Frontal cortex (tissue), 4 donors: ENCODE data around the gene SLC44A3. TPM values are rescaled to one million over a fixed set of nuclear protein-coding genes. Genes with fewer than 3 reads are reported as not detected.
"Not testable (repeated sequence)": the region's sequence is repeated elsewhere in the genome, so short reads cannot be mapped to it uniquely, and the experiment has no call there.

ENCODE experiments used
- DNase-seq, 2 donors: peaks; one replicate each; pipeline ENCODE4 v3.0.0; 2012; ENCODE audit warnings: low spot score in 2 of 2
- FAIRE-seq: peaks from 2 replicates; lab custom pipeline; 2012; peaks lifted over from hg19 to GRCh38; lab: Jason Lieb, UNC
- total RNA-seq: library from RNA; depleted of rRNA; stranded (reverse); fragments of >200 nt; gene quantifications from one replicate; pipeline ENCODE4 v1.2.3, GENCODE V29; 2014
- donor health status: control.
- donor health status: control.
- donor health status: control.

The SLC44A3 gene
- total RNA-seq, 1 donor from 2014 or later: 1.2 TPM

GRCh38 chr1:94831641-94832040 is 11.5 kb downstream of the SLC44A3 start:
- DNase-seq (no peak), FAIRE-seq (no peak)

- no peak for DNase-seq
- FAIRE-seq: no peak
These were observed 12.3 kb downstream of the SLC44A3 start for GRCh38 chr1:94832446-94832845.

GRCh38 chr1:94832931-94833585 is 12.9 kb downstream of the SLC44A3 start:
- FAIRE-seq: no peak
- DNase-seq: no peak

DNA sequence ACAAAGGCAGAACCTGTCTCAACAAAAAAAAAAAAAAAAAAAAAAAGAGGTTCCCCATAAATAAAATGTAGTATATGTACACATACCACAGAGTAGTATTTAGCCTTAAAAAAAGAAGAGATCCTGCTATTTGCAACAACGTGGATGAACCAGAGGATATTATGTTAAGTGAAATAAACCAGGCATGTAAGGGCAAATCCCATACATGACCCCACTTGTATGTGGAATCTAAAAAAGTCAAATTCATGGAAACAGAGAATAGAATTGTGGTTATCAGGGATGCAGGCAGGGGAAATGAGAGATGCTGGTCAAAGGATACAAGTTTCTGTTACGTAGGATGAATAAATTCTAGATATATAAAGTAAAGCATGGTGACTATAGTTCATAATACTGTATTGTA is 16.7 kb downstream of the SLC44A3 start:
- FAIRE-seq (no peak), DNase-seq (no peak)

- FAIRE-seq, DNase-seq: not testable (repeated sequence)
These were observed 20.2 kb downstream of the SLC44A3 start for GRCh38 chr1:94840381-94840780.

- no peak for FAIRE-seq
- no peak for DNase-seq
These were observed 20.7 kb downstream of the SLC44A3 start for GRCh38 chr1:94840808-94841207.

DNA sequence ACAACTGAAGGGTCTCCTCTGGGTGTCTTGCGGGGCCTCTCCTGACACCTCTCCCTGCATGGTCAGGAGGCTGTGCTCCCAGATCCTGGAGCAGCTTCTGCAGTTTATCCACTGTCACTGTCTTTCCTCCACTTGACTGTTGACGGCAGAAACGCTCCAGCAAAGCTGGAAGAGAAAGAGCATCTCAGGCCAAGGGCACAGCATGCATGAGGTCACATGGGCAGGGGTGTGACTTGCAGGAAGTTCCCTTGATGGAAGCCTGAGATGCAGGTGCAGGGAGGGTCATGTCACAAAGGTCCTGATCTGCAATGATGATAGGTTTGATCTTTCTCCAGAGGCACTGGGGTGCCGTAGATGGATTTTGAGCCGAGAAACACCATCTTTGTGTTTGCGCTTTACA is 23.3 kb downstream of the SLC44A3 start:
- no peak for FAIRE-seq
- DNase-seq: no peak

DNA sequence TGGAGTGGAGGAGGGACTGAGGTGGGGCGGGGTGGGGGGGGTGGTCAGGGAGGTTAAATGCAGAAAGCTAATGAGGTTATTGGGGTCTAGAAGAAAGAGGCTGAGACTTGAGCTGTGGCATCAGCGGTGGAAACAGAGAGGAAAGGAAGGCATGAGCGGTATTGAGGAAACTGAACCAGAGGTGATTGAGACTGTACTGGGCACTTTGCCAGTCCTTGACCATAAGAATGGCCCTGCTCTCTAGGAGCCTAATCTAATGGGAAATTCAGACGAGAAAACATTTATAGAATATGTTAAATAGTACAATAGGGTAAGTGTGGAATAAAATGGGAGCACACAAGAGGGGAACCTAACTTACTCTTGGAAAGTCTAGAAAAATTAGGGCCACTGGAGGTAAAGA is 23.7 kb downstream of the SLC44A3 start:
- no peak for DNase-seq
- FAIRE-seq: no peak

GRCh38 chr1:94846308-94846707 is 26.2 kb downstream of the SLC44A3 start:
- FAIRE-seq: no peak

GRCh38 chr1:94851571-94851970 is 31.4 kb downstream of the SLC44A3 start:
- DNase-seq: no peak

More at GRCh38 chr1:94846308-94846707, 26.2 kb downstream of the SLC44A3 start:
- DNase-seq: no peak

DNA sequence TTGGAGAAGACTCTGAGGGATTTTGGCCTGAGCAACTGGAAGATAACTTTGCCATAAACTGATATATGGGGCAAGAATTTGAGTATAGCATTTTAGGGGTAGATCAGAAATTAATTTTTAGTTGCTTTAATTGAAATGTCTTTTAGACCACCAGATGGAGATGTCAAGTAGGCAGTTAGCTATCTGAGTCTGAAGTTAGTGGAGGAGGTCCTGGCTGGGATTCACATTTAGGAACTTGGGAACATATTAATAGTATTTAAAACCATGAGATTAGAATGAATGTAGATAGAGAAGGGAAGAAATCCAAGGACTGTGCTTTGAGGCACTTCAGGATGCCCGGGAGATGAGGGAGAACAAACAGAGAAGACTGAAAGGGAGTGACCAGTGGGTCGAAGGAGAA is 32.6 kb downstream of the SLC44A3 start:
- FAIRE-seq (no peak), DNase-seq (no peak)

More at GRCh38 chr1:94851571-94851970, 31.4 kb downstream of the SLC44A3 start:
- no peak for FAIRE-seq

DNA sequence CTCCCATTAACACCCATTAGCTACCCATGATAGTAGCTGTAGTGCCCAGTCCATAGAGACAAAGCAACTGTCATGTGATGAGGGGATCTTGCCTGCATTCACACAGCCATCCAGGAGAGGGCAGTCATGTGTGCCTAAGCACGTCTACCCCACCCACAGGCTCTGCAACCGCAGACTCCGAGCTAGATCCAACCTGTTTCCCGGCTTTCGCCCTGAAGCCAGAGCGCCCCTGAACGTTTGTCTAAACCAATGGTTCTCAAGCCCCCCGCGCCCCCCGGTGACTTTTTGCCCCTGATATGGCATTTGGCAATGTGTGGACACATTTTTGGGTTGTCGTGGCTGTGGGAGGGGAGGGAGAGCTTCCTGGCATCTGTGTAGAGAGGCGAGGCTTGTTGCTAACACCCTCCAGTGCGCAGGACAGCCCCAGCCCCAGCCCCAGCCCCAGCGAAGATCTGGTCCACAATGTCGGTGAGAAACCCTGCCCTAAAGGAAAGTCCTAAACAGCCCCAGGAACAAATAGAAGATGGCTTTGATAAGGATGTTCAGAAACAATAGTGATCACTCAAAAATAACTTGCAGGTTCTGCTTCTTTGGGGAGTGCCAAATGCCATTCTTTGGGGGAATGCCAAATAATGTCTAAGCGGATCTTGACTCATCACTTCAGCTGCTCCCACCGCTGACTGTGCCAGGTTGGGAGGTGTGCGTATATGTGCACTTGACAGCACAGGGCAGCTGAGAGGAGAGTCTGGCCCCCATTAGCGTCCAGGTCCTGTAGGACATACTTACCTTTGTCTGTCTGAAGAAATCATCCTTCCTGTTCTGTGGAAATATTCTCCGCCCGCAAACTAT is 34.5 kb downstream of the SLC44A3 start:
- no peak for FAIRE-seq
- DNase-seq: peak; percentile 70 to 84

DNA sequence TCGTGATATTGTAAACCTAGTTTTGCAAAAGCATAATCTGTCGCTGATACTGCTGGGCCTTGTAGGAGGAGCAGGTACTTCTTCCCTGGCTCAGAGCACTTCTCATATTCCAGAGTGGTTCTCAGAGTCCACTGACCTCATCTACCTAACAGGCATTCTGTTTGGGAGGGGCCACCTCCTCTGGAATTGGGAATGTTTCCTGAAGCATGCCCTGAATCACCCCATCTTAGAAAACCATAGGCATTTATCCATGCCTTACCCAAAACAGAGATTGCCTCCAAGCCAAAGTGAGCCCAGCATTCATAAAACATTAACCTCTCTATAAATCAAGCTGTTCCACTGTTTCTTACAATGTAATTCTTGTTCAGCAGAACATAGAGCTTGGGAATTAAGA is 35.1 kb downstream of the SLC44A3 start:
- FAIRE-seq: no peak
- DNase-seq: no peak

DNA sequence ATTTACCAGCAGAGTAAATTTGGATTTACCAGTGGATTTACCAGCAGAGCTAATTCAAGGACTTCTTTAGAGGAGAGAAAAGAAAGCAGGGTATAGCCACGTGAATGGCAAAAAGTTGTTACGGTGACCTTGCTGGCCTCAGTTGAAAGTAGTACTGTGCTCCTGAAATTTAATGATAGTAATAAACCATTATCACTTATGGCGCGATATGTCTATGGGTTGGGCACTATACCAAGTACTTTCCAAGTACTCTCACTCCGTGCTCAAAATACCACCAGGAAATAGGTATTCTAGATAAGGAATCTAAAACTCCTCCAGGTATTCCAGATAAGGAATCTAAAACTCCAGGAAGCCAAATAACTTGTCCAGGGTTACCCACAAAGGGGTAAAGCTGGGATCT is 35.8 kb downstream of the SLC44A3 start:
- no peak for DNase-seq
- FAIRE-seq: no peak

DNA sequence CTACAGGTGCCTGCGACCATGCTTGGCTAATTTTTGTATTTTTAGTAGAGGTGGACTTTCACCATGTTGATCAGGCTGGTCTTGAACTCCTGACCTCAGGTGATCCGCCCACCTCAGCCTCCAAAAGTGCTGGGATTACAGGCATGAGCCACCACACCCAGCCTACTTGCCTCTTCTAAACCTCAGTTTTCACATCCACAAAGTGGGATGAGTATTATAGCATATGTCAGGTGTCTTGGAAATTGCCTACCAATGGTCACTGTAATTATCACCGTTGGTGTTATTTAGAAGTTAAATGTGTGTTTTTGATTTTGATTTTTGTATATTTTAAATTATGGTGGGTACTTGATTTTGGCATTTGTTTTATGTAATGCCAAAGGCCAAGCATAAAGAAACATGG is 36.7 kb downstream of the SLC44A3 start:
- FAIRE-seq (no peak), DNase-seq (no peak)

DNA sequence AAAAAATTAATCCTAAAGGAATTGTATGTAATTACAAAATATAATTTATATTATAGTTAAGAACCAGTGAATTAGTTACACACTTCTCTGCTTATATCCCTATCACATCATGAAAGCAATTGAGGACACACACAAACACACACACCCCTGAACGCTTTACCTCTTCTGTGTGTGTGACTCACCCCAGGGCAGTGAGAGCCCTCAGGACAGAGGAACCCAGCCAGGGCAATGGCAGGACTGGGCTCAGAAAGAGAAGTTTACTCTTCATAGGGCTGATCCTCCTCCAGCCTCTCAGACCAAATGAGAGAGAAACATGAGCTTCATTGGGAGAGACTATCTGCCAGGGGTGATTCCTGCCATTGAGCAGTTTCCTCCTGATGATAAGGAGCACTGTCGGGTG is 38.1 kb downstream of the SLC44A3 start:
- DNase-seq (no peak), FAIRE-seq (no peak)

- no peak for FAIRE-seq
These were observed 39.0 kb downstream of the SLC44A3 start for GRCh38 chr1:94859174-94859573.

GRCh38 chr1:94862718-94863117 is 42.6 kb downstream of the SLC44A3 start:
- FAIRE-seq (no peak), DNase-seq (no peak)

More at GRCh38 chr1:94859174-94859573, 39.0 kb downstream of the SLC44A3 start:
- no peak for DNase-seq

- FAIRE-seq: no peak
- DNase-seq: no peak
These were observed 43.2 kb downstream of the SLC44A3 start for GRCh38 chr1:94863297-94863911.

DNA sequence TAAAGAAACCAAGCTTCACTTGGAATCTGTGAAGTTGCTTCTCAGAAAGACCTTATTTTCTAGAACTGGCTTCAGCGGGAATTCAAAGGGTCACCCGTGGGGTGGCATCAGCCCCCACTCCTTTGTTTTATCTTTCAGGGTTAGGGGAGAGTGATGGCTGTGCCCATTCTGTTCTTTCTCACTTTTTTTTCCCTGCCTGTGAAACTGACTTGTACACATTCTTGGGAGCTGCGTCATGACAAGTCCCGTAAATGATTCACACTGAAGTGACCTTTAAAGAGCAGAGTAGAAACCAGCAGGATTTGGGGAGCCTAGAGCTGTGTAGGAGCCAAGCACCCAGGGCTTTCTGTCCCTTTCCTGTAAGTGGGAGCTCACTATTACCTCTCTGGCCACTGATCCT is 43.8 kb downstream of the SLC44A3 start:
- FAIRE-seq (no peak), DNase-seq (no peak)

- FAIRE-seq: no peak
- no peak for DNase-seq
These were observed 44.7 kb downstream of the SLC44A3 start for GRCh38 chr1:94864821-94865220.
